ENCODE results near the gene HCN1.
"Not testable (repeated sequence)": the region's sequence is repeated elsewhere in the genome, so short reads cannot be mapped to it uniquely, and the experiment has no call there.

- not testable (repeated sequence) for TF ChIP-seq POLR2A (IDR thresholded peaks at IDR 0.05; ENCODE audit: low read depth, low read length); POLR2AphosphoS5 (IDR thresholded peaks at IDR 0.05; ENCODE audit: low read depth, low read length); TAF1 (IDR thresholded peaks at IDR 0.05; ENCODE audit: borderline replicate concordance, low read depth, low read length)
These were observed 251.3 kb downstream of the HCN1 start for GRCh38 chr5:45444856-45445255.

Data from GM12892 (cell line).